Progenitor cell of endocrine pancreas (in vitro differentiated cells): Measurements from ENCODE around the gene TIAM2. TPM values are rescaled to one million over a fixed set of nuclear protein-coding genes. Genes with fewer than 3 reads are reported as not detected.

Experiments
- DNase-seq: peaks from one replicate; pipeline ENCODE4 v3.0.0; 2021; ENCODE audit warnings: low spot score; ENCODE audit not compliant: unreplicated experiment
- H3K27ac Mint-ChIP-seq: 2 replicates; pipeline ENCODE4 v1.8.0; 2021; ENCODE audit warnings: mild to moderate bottlenecking, moderate library complexity, mixed read lengths
- H3K27me3 Mint-ChIP-seq: 2 replicates; pipeline ENCODE4 v1.8.0; 2021; ENCODE audit warnings: mixed read lengths
- H3K36me3 Mint-ChIP-seq: 2 replicates; pipeline ENCODE4 v1.8.0; 2022; ENCODE audit warnings: mixed read lengths; ENCODE audit not compliant: insufficient read depth
- H3K4me1 Mint-ChIP-seq: 2 replicates; pipeline ENCODE4 v1.8.0; 2021; ENCODE audit warnings: low read depth, mixed read lengths
- H3K4me3 Mint-ChIP-seq: 2 replicates; pipeline ENCODE4 v1.8.0; 2021; ENCODE audit warnings: low read depth, mild to moderate bottlenecking, moderate library complexity, mixed read lengths
- H3K9me3 Mint-ChIP-seq: 2 replicates; pipeline ENCODE4 v1.8.0; 2021; ENCODE audit warnings: low read depth, mixed read lengths
- total RNA-seq: library from RNA; stranded (reverse); gene quantifications from 2 replicates; pipeline ENCODE4 v1.2.1, GENCODE V29; 2021
- TF ChIP-seq, protein P1 (sequence below): fragments of 200-600 bp; sonication (generic); IDR thresholded peaks from one replicate; pipeline ENCODE4 v1.5.0; 2021; ENCODE audit warnings: antibody characterized with exemption, mild to moderate bottlenecking; ENCODE audit not compliant: unreplicated experiment

The TIAM2 gene
- total RNA-seq, 1 donor from 2014 or later: 14.3 TPM

DNA sequence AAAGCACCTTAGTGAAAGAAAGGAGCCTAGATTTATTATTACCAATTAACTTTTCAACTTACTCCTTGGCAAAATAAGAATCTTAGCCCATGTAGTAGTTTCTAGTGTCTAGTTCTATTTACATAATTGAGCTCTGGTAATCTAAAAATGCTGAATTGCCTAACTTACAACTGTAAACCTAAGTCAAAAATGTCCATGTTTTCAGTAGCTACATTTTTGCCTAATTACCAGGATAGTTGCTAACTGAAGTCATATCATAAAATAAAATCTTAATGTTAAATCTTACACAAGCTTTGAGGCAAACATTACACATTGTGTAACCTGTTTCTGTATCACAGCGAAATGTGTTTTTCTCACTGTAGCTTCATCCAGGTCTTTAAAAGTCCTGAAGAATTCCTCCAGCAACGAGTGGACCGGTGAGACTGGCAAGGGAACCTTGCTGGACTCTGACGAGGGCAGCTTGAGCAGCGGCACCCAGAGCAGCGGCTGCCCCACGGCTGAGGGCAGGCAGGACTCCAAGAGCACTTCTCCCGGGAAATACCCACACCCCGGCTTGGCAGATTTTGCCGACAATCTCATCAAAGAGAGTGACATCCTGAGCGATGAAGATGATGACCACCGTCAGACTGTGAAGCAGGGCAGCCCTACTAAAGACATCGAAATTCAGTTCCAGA is 261.1 kb downstream of the TIAM2 start:
- TF ChIP-seq, protein P1, sequence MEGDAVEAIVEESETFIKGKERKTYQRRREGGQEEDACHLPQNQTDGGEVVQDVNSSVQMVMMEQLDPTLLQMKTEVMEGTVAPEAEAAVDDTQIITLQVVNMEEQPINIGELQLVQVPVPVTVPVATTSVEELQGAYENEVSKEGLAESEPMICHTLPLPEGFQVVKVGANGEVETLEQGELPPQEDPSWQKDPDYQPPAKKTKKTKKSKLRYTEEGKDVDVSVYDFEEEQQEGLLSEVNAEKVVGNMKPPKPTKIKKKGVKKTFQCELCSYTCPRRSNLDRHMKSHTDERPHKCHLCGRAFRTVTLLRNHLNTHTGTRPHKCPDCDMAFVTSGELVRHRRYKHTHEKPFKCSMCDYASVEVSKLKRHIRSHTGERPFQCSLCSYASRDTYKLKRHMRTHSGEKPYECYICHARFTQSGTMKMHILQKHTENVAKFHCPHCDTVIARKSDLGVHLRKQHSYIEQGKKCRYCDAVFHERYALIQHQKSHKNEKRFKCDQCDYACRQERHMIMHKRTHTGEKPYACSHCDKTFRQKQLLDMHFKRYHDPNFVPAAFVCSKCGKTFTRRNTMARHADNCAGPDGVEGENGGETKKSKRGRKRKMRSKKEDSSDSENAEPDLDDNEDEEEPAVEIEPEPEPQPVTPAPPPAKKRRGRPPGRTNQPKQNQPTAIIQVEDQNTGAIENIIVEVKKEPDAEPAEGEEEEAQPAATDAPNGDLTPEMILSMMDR: no peak
- Mint-ChIP-seq H3K27me3 (no peaks in the 10 kb centered on the region), H3K27ac (no peak overlapping the region)

GRCh38 chr6:155257796-155258195 is 262.7 kb downstream of the TIAM2 start:
- Mint-ChIP-seq H3K9me3 (no peaks in the 10 kb centered on the region), H3K36me3 (peaks cover 23% of the 10 kb centered on the region)

More for the DNA sequence above, 261.1 kb downstream of the TIAM2 start:
- DNase-seq: no peak
- H3K4me3 Mint-ChIP-seq: no peak overlapping the region
- H3K36me3 Mint-ChIP-seq: peaks cover 18% of the 10 kb centered on the region
- peaks cover 3% of the 10 kb centered on the region for H3K4me1 Mint-ChIP-seq
- H3K9me3 Mint-ChIP-seq: no peaks in the 10 kb centered on the region

GRCh38 chr6:155259204-155259603 is 264.1 kb downstream of the TIAM2 start:
- H3K9me3 Mint-ChIP-seq: no peaks in the 10 kb centered on the region
- H3K27me3 Mint-ChIP-seq: no peaks in the 10 kb centered on the region
- TF ChIP-seq, protein P1: no peak
- no peaks in the 10 kb centered on the region for H3K4me1 Mint-ChIP-seq
- H3K4me3 Mint-ChIP-seq: no peak overlapping the region
- H3K36me3 Mint-ChIP-seq: peaks cover 27% of the 10 kb centered on the region
- H3K27ac Mint-ChIP-seq: peak overlapping the region; percentile 57
- no peak for DNase-seq

More at GRCh38 chr6:155257796-155258195, 262.7 kb downstream of the TIAM2 start:
- Mint-ChIP-seq H3K27me3 (no peaks in the 10 kb centered on the region), H3K4me1 (peaks cover 3% of the 10 kb centered on the region), H3K4me3 (no peak overlapping the region), H3K27ac (no peak overlapping the region)
- DNase-seq: no peak
- TF ChIP-seq, protein P1: no peak

DNA sequence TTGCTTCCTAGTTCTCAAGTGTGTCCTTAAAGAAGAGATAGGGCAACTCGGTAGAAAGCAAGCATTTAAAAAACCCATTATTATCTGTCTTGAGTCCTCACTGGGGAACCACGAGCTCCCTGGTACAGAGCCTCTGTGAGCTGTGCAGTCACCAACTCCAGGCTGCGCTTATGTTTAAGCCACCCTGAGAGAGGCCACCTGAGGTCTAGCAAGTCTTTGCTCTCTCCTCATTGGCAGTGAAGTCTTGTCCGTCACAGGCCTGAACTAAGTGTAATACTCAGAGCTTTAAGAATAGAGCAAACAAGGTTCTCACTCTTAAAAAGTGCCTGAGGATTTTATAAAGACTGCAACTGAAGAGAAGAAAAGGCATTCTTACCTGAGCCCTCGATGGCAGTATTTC is 264.8 kb downstream of the TIAM2 start:
- no peak overlapping the region for H3K4me3 Mint-ChIP-seq
- no peak overlapping the region for H3K27ac Mint-ChIP-seq
- TF ChIP-seq, protein P1: no peak
- H3K9me3 Mint-ChIP-seq: no peaks in the 10 kb centered on the region
- H3K36me3 Mint-ChIP-seq: peaks cover 26% of the 10 kb centered on the region
- DNase-seq: no peak
- no peaks in the 10 kb centered on the region for H3K27me3 Mint-ChIP-seq
- no peaks in the 10 kb centered on the region for H3K4me1 Mint-ChIP-seq

- no peak overlapping the region for H3K27ac Mint-ChIP-seq
Observed at GRCh38 chr6:155260686-155261085, 265.6 kb downstream of the TIAM2 start.

More at GRCh38 chr6:155260686-155261085, 265.6 kb downstream of the TIAM2 start:
- H3K36me3 Mint-ChIP-seq: peaks cover 24% of the 10 kb centered on the region
- TF ChIP-seq, protein P1: no peak
- no peak overlapping the region for H3K4me3 Mint-ChIP-seq
- DNase-seq: no peak
- H3K27me3 Mint-ChIP-seq: no peaks in the 10 kb centered on the region
- no peaks in the 10 kb centered on the region for H3K9me3 Mint-ChIP-seq
- H3K4me1 Mint-ChIP-seq: no peaks in the 10 kb centered on the region
